ENCODE data around the gene ZNF182. TPM values are rescaled to one million over a fixed set of nuclear protein-coding genes. Genes with fewer than 3 reads are reported as not detected.
"Not testable (repeated sequence)": the region's sequence is repeated elsewhere in the genome, so short reads cannot be mapped to it uniquely, and the experiment has no call there.

Gene ZNF182
- total RNA-seq, 4 donors from 2014 or later: 2.5 to 10.7 (median 6.6) TPM

- H3K27ac ChIP-seq: peak overlapping the region; percentile 73 to 89 (median 80)
- no peaks in the 10 kb centered on the region for H3K27me3 ChIP-seq
- DNase-seq: peak; percentile 68 to 83 (median 70)
- no peaks in the 10 kb centered on the region for H3K4me1 ChIP-seq
- no peak for TF ChIP-seq POLR2A (IDR thresholded peaks at IDR 0.05)
- TF ChIP-seq, protein P1, sequence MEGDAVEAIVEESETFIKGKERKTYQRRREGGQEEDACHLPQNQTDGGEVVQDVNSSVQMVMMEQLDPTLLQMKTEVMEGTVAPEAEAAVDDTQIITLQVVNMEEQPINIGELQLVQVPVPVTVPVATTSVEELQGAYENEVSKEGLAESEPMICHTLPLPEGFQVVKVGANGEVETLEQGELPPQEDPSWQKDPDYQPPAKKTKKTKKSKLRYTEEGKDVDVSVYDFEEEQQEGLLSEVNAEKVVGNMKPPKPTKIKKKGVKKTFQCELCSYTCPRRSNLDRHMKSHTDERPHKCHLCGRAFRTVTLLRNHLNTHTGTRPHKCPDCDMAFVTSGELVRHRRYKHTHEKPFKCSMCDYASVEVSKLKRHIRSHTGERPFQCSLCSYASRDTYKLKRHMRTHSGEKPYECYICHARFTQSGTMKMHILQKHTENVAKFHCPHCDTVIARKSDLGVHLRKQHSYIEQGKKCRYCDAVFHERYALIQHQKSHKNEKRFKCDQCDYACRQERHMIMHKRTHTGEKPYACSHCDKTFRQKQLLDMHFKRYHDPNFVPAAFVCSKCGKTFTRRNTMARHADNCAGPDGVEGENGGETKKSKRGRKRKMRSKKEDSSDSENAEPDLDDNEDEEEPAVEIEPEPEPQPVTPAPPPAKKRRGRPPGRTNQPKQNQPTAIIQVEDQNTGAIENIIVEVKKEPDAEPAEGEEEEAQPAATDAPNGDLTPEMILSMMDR (IDR thresholded peaks at IDR 0.05): no peak
- no peaks in the 10 kb centered on the region for H3K36me3 ChIP-seq
- peak overlapping the region; percentile 37 to 66 (median 48) for H3K4me3 ChIP-seq
- no peaks in the 10 kb centered on the region for H3K9me3 ChIP-seq
These were observed 17.5 kb upstream of the ZNF182 start for GRCh38 chrX:48021026-48021900.

- Histone ChIP-seq H3K27ac (peak overlapping the region in 3 of 4 donors; percentile 73 to 82 (median 78)), H3K4me3 (peak overlapping the region; percentile 37 to 66 (median 48))
- not testable (repeated sequence) for H3K4me1 ChIP-seq, H3K36me3 ChIP-seq, H3K9me3 ChIP-seq, DNase-seq, H3K27me3 ChIP-seq
These were observed 16.7 kb upstream of the ZNF182 start for GRCh38 chrX:48020472-48020871.

DNA sequence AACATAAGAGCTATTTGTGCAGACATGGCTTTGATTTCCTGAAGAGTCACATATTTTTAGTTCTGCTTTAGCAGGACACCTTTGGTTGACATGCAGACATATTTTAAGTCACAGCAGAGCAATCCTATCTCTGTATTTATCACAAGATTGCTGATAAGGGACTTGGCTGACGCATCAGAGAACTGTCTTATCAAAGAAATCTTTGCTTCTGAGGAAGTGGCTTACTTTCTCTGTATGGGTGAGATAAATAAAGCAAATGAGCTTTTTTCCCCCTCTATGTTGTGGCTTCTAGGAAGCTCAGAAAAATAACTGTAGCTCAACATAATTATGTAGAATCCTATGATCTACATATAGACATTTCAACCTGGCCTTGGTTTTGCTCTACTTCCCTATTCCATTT, 16.1 kb upstream of the ZNF182 start:
- not testable (repeated sequence) for H3K9me3 ChIP-seq, H3K27me3 ChIP-seq, DNase-seq

DNA sequence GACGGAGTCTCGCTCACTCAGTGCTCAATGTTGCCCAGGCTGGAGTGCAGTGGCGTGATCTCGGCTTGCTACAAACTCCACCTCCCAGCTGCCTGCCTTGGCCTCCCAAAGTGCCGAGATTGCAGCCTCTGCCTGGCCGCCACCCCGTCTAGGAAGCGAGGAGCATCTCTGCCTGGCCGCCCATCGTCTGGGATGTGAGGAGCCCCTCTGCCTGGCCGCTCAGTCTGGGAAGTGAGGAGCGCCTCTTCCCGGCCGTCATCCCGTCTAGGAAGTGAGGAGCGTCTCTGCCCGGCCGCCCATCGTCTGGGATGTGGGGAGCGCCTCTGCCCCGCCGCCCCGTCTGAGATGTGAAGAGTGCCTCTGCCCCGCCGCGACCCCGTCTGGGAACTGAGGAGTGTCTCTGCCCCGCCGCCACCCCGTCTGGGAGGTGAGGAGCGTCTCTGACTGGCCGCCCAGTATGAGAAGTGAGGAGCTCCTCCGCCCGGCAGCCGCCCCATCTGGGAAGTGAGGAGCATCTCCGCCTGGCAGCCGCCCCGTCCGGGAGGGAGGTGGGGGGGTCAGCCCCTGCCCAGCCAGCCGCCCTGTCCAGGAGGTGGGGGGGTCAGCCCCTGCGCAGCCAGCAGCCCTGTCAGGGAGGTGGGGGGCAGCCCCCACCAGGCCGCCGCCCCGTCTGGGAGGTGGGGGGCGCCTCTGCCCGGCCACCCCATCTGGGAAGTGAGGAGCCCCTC, 13.0 kb upstream of the ZNF182 start:
- not testable (repeated sequence) for H3K4me1 ChIP-seq, DNase-seq, H3K27ac ChIP-seq, H3K4me3 ChIP-seq, H3K27me3 ChIP-seq, H3K9me3 ChIP-seq, H3K36me3 ChIP-seq

More for the DNA sequence above, 16.1 kb upstream of the ZNF182 start:
- not testable (repeated sequence) for H3K27ac ChIP-seq, H3K4me3 ChIP-seq, H3K4me1 ChIP-seq, H3K36me3 ChIP-seq

DNA sequence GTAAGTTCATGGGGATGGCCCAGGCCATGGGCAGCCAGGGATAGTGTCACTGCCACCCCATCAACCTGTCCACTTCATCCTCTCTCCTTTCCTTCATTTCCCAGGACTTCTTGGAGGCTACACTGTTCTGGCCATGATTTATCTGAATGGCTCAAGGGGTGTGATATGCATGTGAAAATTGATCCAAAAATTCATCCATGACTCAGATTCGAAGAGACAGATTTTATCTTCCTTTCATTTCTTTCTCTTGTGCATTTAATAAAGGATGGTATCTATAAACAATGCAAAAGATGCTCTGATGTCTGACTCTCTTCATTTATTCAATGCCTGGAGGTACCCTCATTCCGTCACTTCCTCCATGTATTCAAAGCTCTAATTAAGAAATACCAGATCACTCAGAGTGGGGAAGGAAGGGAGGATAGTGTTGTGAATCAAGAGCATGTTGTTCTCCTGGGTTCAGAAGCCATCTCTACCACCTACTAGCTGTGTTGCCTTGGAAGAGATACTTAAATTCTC, 5.7 kb upstream of the ZNF182 start:
- not testable (repeated sequence) for H3K4me1 ChIP-seq, DNase-seq, H3K4me3 ChIP-seq, H3K27ac ChIP-seq, H3K27me3 ChIP-seq, H3K36me3 ChIP-seq, H3K9me3 ChIP-seq

DNA sequence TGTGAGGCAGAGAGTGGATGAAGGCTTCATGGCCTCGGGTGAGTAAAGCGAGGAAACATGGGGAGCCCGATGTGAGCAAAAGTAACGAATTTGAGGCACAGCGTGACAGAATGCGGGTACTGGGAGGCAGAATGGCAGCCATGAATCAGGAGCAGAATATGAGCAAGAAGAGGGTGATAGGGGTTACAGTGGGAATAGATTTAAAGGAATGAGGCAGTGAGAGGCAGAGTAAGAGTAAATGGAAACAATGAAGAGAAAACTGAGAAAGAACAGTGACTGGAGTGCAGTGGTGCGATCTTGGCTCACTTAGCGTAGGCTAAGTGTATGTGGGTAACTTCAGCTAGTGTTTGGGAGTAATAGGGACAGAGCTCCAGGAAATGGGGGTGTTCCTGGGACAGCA, 2.9 kb upstream of the ZNF182 start, which contains the start of gene SPACA5:
Gene SPACA5 (plus strand): TSS at position 301 of the 400 bp plus-strand sequence. CDS start 815 bp downstream, outside the sequence.
- not testable (repeated sequence) for H3K36me3 ChIP-seq, DNase-seq, H3K27ac ChIP-seq, H3K27me3 ChIP-seq, H3K4me3 ChIP-seq, H3K4me1 ChIP-seq, H3K9me3 ChIP-seq

DNA sequence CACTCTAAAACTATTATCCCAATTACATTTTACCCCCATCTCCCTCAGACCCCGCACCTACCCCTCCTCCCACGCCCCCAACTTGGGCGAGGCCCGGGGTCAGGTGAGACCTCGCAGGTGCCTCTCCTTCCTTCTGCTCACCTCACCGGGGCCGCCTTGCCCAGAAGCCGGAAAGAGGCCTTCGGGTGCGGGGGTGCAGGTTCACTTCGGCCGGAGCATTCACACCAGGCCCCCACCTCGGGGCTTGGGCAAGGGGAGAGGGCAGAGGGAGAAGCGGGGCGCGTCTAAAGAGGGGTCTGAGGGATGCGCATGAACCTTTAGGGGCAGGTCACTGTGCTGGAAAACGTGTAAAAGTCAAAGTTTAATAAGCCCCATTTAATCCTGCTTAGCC, 427 bp downstream of the ZNF182 start:
- H3K4me3 ChIP-seq: peak overlapping the region; percentile 38 to 60 (median 46)
- no peaks in the 10 kb centered on the region for H3K9me3 ChIP-seq
- no peaks in the 10 kb centered on the region for H3K4me1 ChIP-seq
- DNase-seq: peak in 2 of 3 donors; percentile 39 to 53
- H3K36me3 ChIP-seq: no peaks in the 10 kb centered on the region
- H3K27ac ChIP-seq: peak overlapping the region; percentile 48 to 72 (median 60)
- no peaks in the 10 kb centered on the region for H3K27me3 ChIP-seq
- TF ChIP-seq POLR2A (IDR thresholded peaks at IDR 0.05): no peak
- TF ChIP-seq, protein P1 (IDR thresholded peaks at IDR 0.05): no peak

DNA sequence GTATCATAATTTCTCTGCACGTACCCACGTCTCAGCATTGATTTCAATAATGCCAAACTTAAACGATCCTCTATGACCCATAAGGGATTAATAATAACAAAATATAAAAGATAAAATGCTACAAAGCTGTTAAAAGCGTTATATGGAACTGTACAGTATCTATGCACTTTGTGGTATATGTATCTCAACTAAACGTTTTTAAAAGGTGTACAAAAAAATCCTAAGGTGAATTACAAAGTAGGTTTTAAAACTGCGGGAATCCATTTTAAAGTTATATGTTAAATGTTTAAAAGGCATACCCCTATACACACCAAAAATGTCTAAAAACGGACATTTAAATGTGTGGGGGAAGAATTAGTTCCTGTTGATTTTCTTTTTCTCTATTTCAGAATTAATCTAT, 860 bp downstream of the ZNF182 start:
- Histone ChIP-seq H3K27ac (peak overlapping the region in 1 of 4 donors; percentile 72), H3K4me3 (peak overlapping the region; percentile 38 to 60 (median 46)), H3K36me3 (no peaks in the 10 kb centered on the region), H3K9me3 (no peaks in the 10 kb centered on the region), H3K4me1 (no peaks in the 10 kb centered on the region), H3K27me3 (no peaks in the 10 kb centered on the region)
- no peak for TF ChIP-seq POLR2A (IDR thresholded peaks at IDR 0.05)
- TF ChIP-seq, protein P1 (IDR thresholded peaks at IDR 0.05): no peak
- no peak for DNase-seq
